PFSK-1 (cell line): Measurements from ENCODE around the gene LIN7A.

Experiments
- FOXP2 ChIP-seq: optimal IDR thresholded peaks from 2 replicates; pipeline ENCODE3; 2011; ENCODE audit warnings: borderline replicate concordance, control low read depth, inconsistent platforms; ENCODE audit not compliant: insufficient read depth; ENCODE audit errors: extremely low read length, extremely low read depth
- POLR2AphosphoS5 ChIP-seq: IDR thresholded peaks from 2 replicates; pipeline ENCODE4 v1.6.1; 2012; ENCODE audit warnings: low read depth, mild to moderate bottlenecking, control low read depth, low read length, moderate library complexity
- REST ChIP-seq, 2 experiments: IDR thresholded peaks; 2 replicates each; pipeline versions ENCODE4 v1.6.1 to v1.8.0; 2011 to 2012; ENCODE audit warnings: low read depth in 2 of 2, low read length in 2 of 2, control low read depth in 1 of 2, inconsistent platforms in 1 of 2, mild to moderate bottlenecking in 1 of 2, moderate library complexity in 1 of 2; ENCODE audit not compliant: insufficient read depth in 1 of 2
- SIN3A ChIP-seq: IDR thresholded peaks from 2 replicates; pipeline ENCODE4 v1.6.1; 2012; ENCODE audit warnings: mild to moderate bottlenecking, low read length, moderate library complexity, borderline replicate concordance; ENCODE audit not compliant: insufficient read depth
- TAF1 ChIP-seq: IDR thresholded peaks from 2 replicates; pipeline ENCODE4 v1.6.1; 2012; ENCODE audit warnings: low read length, control low read depth, borderline replicate concordance; ENCODE audit not compliant: insufficient read depth

The LIN7A gene

GRCh38 chr12:80977346-80977745 is 39.6 kb upstream of the LIN7A start:
- TF ChIP-seq FOXP2 (no peak), SIN3A (no peak), TAF1 (no peak), POLR2AphosphoS5 (no peak), REST (IDR thresholded peaks at IDR 0.05; ENCODE audit: insufficient read depth in 1 of 2, low read depth in 2 of 2, low read length in 2 of 2) (no peak)

- TF ChIP-seq POLR2AphosphoS5 (no peak), REST (IDR thresholded peaks at IDR 0.05; ENCODE audit: insufficient read depth in 1 of 2, low read depth in 2 of 2, low read length in 2 of 2) (no peak), FOXP2 (no peak), SIN3A (no peak), TAF1 (no peak)
Measured at GRCh38 chr12:80968326-80968725, 30.6 kb upstream of the LIN7A start.

- TF ChIP-seq POLR2AphosphoS5 (no peak), SIN3A (no peak), FOXP2 (no peak), TAF1 (no peak), REST (IDR thresholded peaks at IDR 0.05; ENCODE audit: insufficient read depth in 1 of 2, low read depth in 2 of 2, low read length in 2 of 2) (no peak)
Measured at GRCh38 chr12:80967565-80967964, 29.8 kb upstream of the LIN7A start.

- TF ChIP-seq SIN3A = no peak
- no peak for TF ChIP-seq FOXP2
- no peak for TF ChIP-seq POLR2AphosphoS5
- no peak for TF ChIP-seq REST (IDR thresholded peaks at IDR 0.05; ENCODE audit: insufficient read depth in 1 of 2, low read depth in 2 of 2, low read length in 2 of 2)
- no peak for TF ChIP-seq TAF1
Measured at GRCh38 chr12:80966001-80966400, 28.3 kb upstream of the LIN7A start.

- TF ChIP-seq TAF1 (no peak), FOXP2 (no peak)
Measured at GRCh38 chr12:80958162-80958561, 20.4 kb upstream of the LIN7A start.
